Urothelium cell line (cell line): ENCODE results near the gene CSMD2.
"Not testable (repeated sequence)": the region's sequence is repeated elsewhere in the genome, so short reads cannot be mapped to it uniquely, and the experiment has no call there.

Experiments used
- DNase-seq: peaks from one replicate; pipeline ENCODE4 v3.0.0; 2011; ENCODE audit warnings: low spot score, mixed read lengths
- FAIRE-seq: peaks from 2 replicates; lab custom pipeline; 2011; peaks lifted over from hg19 to GRCh38; lab: Jason Lieb, UNC

CSMD2 gene

GRCh38 chr1:34164771-34165391, at the start of gene CSMD2:
Gene CSMD2, minus strand, starts transcription at chr1:34165230. Its CDS starts 133 bp downstream, at chr1:34165097.
- DNase-seq (peak; percentile 73), FAIRE-seq (no peak)

DNA sequence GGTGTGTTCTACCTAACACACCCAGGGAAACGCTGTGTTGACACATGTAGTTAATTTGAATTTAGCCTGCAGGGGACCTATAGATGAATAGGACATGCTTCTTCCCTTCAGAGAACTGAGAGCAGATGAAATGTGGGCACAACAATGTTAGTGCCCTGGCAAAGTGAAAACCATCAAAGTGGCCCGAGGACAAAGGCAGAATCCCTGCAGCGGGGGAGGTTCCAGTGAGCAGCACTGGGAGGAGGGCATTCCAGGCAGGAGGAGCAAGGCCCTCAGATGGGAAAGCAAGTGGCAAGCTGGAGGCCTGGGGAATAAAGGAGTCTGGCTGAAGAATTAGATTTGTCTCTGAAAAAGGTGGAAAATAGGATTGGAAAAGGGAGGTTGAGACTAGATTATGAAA, 48.9 kb upstream of the CSMD2 start:
- DNase-seq (no peak), FAIRE-seq (no peak)

DNA sequence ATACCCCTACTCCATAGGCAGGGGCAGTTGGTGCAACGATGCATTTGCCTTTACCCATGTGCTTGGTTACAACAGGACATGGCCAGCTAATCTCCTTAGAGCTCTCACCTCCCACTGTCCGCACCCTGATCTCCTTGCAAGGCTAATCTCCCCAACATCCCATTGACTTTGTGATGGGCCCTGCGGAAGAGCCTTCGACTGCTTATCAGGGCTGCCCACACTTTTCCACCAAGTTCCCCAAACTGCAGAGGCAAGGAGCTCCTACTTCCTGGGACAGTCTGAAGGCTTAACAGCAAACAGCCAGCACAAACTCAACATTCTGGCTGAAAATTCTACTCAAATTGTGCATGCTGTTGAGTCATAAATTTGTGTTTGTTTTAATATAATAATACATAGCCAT, 47.6 kb upstream of the CSMD2 start:
- DNase-seq (no peak), FAIRE-seq (no peak)

- DNase-seq, result peak; percentile 70
- FAIRE-seq, result peak; percentile 62
Measured at GRCh38 chr1:34199927-34200326, 34.9 kb upstream of the CSMD2 start.

DNA sequence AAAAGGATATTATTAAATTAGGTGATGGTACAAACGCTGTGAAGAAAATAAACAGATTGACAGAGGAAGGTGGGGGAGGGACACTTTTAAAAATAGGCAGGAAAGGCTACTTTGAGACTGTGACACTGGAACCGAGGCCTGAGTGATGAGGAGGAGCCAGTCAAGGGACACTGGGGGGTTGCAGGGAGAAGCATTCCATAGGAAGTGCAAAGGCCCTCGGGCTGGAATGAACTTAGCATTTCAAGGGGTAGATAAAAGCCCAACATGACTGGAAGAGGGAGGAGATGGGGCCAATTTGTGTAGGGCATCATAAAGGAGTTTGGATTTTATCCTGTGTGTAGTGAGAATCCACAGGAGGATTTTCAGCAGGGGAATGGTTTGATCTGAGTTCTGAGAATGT, 27.6 kb upstream of the CSMD2 start:
- DNase-seq (no peak), FAIRE-seq (no peak)

GRCh38 chr1:34190692-34191091, 25.7 kb upstream of the CSMD2 start:
- no peak for DNase-seq
- FAIRE-seq, result no peak

DNA sequence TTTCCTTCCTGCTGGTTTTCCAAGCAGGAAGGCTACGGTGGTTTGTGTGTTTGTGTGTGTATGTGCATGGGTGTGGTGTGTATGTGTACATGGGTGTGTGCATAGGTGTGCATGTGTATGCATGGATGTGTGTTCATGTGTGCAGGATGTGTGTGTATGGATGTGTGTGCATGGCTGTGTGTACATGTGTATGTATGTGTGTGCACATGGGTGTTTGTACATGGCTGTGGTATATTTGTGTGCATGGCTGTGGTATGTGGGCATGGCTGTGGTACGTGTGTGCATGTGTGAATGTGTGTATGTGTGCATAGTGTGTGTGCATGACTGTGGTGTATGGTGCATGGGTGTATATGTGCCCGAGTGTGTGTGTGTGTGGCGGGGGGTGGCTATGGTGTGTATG, 24.0 kb upstream of the CSMD2 start:
- FAIRE-seq, result peak; percentile 95

DNA sequence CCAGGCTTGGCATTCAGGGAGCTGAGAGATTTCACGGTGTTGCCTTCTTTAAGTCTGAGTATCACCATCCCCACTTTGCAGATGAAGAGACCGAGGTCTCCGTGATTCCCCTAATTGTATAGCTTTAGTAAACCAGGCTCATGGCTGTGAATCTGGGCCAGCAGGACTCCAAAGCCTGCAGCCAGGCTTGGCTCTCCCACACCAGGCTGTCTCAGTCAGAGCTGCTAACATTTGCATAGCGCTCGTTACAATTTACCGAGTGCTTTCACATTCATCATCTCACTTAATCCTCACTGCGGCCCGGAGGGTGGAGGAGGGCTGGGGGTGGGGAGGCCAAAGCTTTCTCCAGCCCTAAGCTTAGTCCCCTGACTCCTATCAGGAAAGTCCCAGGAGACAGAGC, 23.4 kb upstream of the CSMD2 start:
- FAIRE-seq, result no peak
- no peak for DNase-seq

More for the DNA sequence above, 24.0 kb upstream of the CSMD2 start:
- DNase-seq, result no peak

GRCh38 chr1:34186741-34187494, 21.9 kb upstream of the CSMD2 start:
- FAIRE-seq (no peak), DNase-seq (no peak)

DNA sequence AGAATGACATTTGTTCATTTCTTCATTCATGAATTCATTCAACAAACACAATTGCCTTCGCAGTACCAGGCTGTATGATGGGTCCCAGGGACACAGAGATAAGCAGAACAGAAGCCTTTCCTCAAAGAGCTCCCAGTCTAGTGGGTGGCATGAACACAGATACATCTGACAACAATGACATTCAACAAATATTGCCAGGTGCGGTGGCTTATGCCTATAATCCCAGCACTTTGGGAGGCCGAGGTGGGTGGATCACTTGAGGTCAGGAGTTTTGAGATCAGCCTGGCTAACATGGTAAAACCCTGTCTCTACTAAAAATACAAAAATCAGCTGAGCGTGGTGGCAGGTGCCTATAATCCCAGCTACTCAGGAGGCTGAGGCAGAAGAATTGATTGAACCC, 18.4 kb upstream of the CSMD2 start:
- DNase-seq, FAIRE-seq: not testable (repeated sequence)

- FAIRE-seq (no peak), DNase-seq (no peak)
Measured at GRCh38 chr1:34178072-34178471, 13.0 kb upstream of the CSMD2 start.

DNA sequence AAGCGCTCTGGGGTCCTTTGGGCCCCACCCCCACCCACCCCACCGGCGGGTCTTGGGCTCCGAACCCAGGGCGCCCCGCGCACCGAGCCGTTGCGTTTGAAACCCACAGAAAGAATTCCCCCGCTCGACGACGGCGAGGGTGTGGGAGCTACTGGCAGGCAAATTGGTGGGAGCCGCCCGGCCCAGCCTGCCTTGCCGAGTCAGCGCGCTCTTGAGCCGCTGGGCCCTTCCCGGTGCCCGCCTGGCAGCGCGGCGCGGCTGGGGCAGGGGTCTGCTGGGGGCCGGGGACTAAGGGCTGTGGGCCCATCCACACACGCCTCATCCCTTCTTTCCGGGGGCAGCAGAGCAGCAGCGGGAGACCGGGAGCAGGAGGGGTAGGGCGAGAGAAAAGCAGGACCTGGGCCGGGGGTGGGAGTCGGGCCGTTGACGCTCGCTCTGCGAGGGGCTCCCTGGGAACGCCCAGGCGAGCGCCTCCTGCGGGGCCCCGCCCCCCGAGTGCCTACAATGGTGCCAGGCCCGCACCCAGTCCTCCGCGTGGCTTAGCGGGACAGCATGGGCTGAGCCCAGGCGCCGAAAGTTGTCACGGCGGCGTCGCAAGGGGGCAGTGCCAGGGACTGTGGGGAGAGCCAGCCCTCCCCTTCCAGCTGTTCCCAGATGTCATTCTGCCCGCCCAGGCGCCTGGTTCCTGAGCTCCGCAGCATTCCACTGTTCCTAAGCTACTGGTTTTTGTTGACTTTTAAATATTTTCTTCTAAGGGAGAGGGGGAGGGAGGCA, 12.0 kb upstream of the CSMD2 start, which contains the start of gene C1orf94:
TSS of gene C1orf94 (plus strand) at position 78 of the 774 bp plus-strand sequence. CDS start 883 bp downstream, outside the sequence.
- DNase-seq (no peak), FAIRE-seq (no peak)

GRCh38 chr1:34175744-34176143, 10.7 kb upstream of the CSMD2 start:
- DNase-seq (no peak), FAIRE-seq (no peak)

GRCh38 chr1:34167389-34167788, 2.4 kb upstream of the CSMD2 start:
- no peak for DNase-seq
- no peak for FAIRE-seq

DNA sequence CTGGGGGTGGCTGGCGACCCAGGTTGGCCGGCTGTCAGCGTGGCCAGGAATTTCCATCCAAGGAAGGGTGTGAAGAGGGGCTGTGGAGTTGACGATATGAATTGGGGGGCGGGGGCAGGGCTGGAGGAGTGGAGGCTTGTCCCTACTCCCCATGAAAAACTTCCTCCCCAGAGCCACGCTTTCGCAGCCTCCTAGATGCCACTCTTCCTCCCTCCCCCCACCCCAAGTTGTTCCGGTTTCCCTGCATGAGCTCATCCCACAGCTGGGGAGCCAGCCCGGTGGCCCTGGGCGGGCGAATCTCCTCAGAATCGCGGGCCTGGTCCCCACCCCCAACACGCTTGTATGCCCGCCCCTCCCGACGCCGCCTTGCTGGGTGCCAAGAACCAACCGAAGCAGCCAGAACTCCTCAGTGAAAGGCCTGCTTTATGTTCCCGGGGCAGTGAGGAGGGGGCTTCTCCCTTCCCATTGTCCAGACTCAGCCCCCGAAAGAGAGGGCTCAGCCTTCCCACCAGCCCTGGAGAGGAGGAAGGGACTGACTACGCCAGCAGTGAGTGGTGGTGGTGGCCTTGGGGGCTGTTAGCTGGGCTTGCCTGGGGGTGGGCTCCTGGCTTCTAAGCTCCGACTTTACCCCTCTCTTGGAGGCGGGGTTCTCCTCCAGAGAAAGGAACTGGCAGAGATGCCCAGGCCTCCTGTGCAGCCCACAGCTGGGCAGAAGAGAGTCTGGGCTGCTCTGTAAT, 1.8 kb upstream of the CSMD2 start:
- no peak for FAIRE-seq
- peak; percentile 58 for DNase-seq

GRCh38 chr1:34166191-34166624, 1.2 kb upstream of the CSMD2 start:
- no peak for FAIRE-seq
- no peak for DNase-seq

DNA sequence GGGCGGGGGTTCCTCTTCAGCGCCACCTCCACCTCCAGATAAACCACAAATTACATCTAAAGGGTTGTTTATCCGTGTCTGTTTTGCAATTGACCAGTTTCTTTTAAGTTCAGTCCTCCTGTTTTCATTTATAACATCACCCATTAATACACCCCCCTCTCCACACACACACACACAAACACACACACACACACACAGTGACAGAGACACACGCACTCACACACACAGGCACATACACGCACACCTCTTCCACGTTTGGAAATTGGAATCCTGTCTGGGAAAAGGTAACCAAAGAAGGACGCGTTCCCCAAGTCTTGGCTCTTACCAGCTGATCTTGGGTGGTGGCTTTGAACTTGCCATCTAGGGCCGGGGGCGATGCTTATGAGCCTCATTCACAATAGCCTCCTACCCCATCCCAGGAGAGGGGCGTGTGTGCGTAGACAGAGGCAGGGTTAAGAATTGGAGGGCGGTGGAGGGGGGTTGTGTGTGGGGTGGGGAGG, 442 bp upstream of the CSMD2 start:
- DNase-seq, result no peak
- FAIRE-seq, result peak; percentile 61

- FAIRE-seq, result no peak
- DNase-seq, result peak; percentile 33
Measured at GRCh38 chr1:34163792-34164731, 968 bp downstream of the CSMD2 start.
